Measurements from ENCODE around the gene SLC45A3.

The SLC45A3 gene

GRCh38 chr1:205692423-205692822, 12.1 kb upstream of the SLC45A3 start:
- H2AFZ ChIP-seq (ENCODE audit: low read depth, low read length) = no peak overlapping the region
- no peak overlapping the region for H3K23ac ChIP-seq (ENCODE audit: low read length in 2 of 2)
- no peaks in the 10 kb centered on the region for H3K9me3 ChIP-seq (ENCODE audit: control insufficient read depth, low read length)
- H2BK5ac ChIP-seq (ENCODE audit: low read depth, low read length, poor library complexity, severe bottlenecking) = no peak overlapping the region
- no peak overlapping the region for H3K27ac ChIP-seq (ENCODE audit: low read length, poor library complexity, severe bottlenecking)
- H3K79me1 ChIP-seq (replicated peaks; ENCODE audit: low read length, poor library complexity, severe bottlenecking) = no peaks in the 10 kb centered on the region
- no peak overlapping the region for H2BK15ac ChIP-seq (ENCODE audit: low read depth, poor library complexity, severe bottlenecking)
- no peak overlapping the region for H4K8ac ChIP-seq (ENCODE audit: low read length)
- H3K18ac ChIP-seq (ENCODE audit: low read depth in 1 of 2, low read length in 2 of 2) = no peak overlapping the region
- peaks cover 4 to 18% of the 10 kb centered on the region in 2 experiments for H3K27me3 ChIP-seq (ENCODE audit: control insufficient read depth in 1 of 2, insufficient read depth in 1 of 2, low read length in 2 of 2)
- no peak overlapping the region for H4K91ac ChIP-seq (ENCODE audit: low read length)
- peaks cover 9% of the 10 kb centered on the region for H3K4me1 ChIP-seq (ENCODE audit: control insufficient read depth, insufficient read depth, low read depth, low read length)
- H3K36me3 ChIP-seq (ENCODE audit: control insufficient read depth in 1 of 2, insufficient read depth in 2 of 2, low read depth in 1 of 2, low read length in 2 of 2) = no peaks in the 10 kb centered on the region
- no peak overlapping the region for H3K14ac ChIP-seq (ENCODE audit: low read length in 2 of 2)
- no peak for DNase-seq
- H3K4me2 ChIP-seq (ENCODE audit: low read length, poor library complexity, severe bottlenecking) = no peak overlapping the region
- H2AK5ac ChIP-seq (ENCODE audit: low read length, severe bottlenecking) = no peak overlapping the region
- WGBS = 99% methylated on average over 6 of the region's 6 CpGs
- no peak overlapping the region for H2BK12ac ChIP-seq (ENCODE audit: low read length in 2 of 2)
- no peak overlapping the region for H3K9ac ChIP-seq (ENCODE audit: low read length)
- no peak overlapping the region for H3K4me3 ChIP-seq (ENCODE audit: insufficient read depth in 1 of 2, low read depth in 1 of 2, low read length in 2 of 2)
- H3K4ac ChIP-seq (ENCODE audit: low read depth in 1 of 2, low read length in 2 of 2) = no peak overlapping the region
- H2BK120ac ChIP-seq (ENCODE audit: low read depth, low read length) = no peak overlapping the region

GRCh38 chr1:205690122-205690756, 9.9 kb upstream of the SLC45A3 start:
- Histone ChIP-seq H2AK5ac (ENCODE audit: low read length, severe bottlenecking) (no peak overlapping the region), H2BK12ac (ENCODE audit: low read length in 2 of 2) (no peak overlapping the region), H2BK15ac (ENCODE audit: low read depth, poor library complexity, severe bottlenecking) (peak overlapping the region; percentile 12), H3K27me3 (ENCODE audit: control insufficient read depth in 1 of 2, insufficient read depth in 1 of 2, low read length in 2 of 2) (peaks cover 4 to 18% of the 10 kb centered on the region in 2 experiments), H4K91ac (ENCODE audit: low read length) (no peak overlapping the region), H3K4me1 (ENCODE audit: control insufficient read depth, insufficient read depth, low read depth, low read length) (peaks cover 9% of the 10 kb centered on the region), H3K9me3 (ENCODE audit: control insufficient read depth, low read length) (no peaks in the 10 kb centered on the region), H3K27ac (ENCODE audit: low read length, poor library complexity, severe bottlenecking) (no peak overlapping the region), H3K36me3 (ENCODE audit: control insufficient read depth in 1 of 2, insufficient read depth in 2 of 2, low read depth in 1 of 2, low read length in 2 of 2) (no peaks in the 10 kb centered on the region), H3K4me3 (ENCODE audit: insufficient read depth in 1 of 2, low read depth in 1 of 2, low read length in 2 of 2) (no peak overlapping the region), H3K14ac (ENCODE audit: low read length in 2 of 2) (no peak overlapping the region), H2BK120ac (ENCODE audit: low read depth, low read length) (no peak overlapping the region), H2AFZ (ENCODE audit: low read depth, low read length) (no peak overlapping the region), H3K4me2 (ENCODE audit: low read length, poor library complexity, severe bottlenecking) (no peak overlapping the region), H3K4ac (ENCODE audit: low read depth in 1 of 2, low read length in 2 of 2) (no peak overlapping the region), H3K9ac (ENCODE audit: low read length) (no peak overlapping the region), H3K23ac (ENCODE audit: low read length in 2 of 2) (no peak overlapping the region), H3K79me1 (replicated peaks; ENCODE audit: low read length, poor library complexity, severe bottlenecking) (no peaks in the 10 kb centered on the region), H2BK5ac (ENCODE audit: low read depth, low read length, poor library complexity, severe bottlenecking) (no peak overlapping the region), H3K18ac (ENCODE audit: low read depth in 1 of 2, low read length in 2 of 2) (no peak overlapping the region), H4K8ac (ENCODE audit: low read length) (no peak overlapping the region)
- 89% methylated on average over 8 of the region's 8 CpGs for WGBS
- DNase-seq = no peak

- Histone ChIP-seq H3K4me1 (ENCODE audit: control insufficient read depth, insufficient read depth, low read depth, low read length) (peaks cover 9% of the 10 kb centered on the region), H3K27me3 (ENCODE audit: control insufficient read depth in 1 of 2, insufficient read depth in 1 of 2, low read length in 2 of 2) (peaks cover 4 to 18% of the 10 kb centered on the region in 2 experiments), H2BK120ac (ENCODE audit: low read depth, low read length) (no peak overlapping the region), H2BK5ac (ENCODE audit: low read depth, low read length, poor library complexity, severe bottlenecking) (no peak overlapping the region), H4K91ac (ENCODE audit: low read length) (no peak overlapping the region), H3K18ac (ENCODE audit: low read depth in 1 of 2, low read length in 2 of 2) (no peak overlapping the region), H2BK12ac (ENCODE audit: low read length in 2 of 2) (no peak overlapping the region), H3K27ac (ENCODE audit: low read length, poor library complexity, severe bottlenecking) (no peak overlapping the region), H3K14ac (ENCODE audit: low read length in 2 of 2) (no peak overlapping the region), H3K36me3 (ENCODE audit: control insufficient read depth in 1 of 2, insufficient read depth in 2 of 2, low read depth in 1 of 2, low read length in 2 of 2) (no peaks in the 10 kb centered on the region), H2AK5ac (ENCODE audit: low read length, severe bottlenecking) (no peak overlapping the region), H3K4ac (ENCODE audit: low read depth in 1 of 2, low read length in 2 of 2) (no peak overlapping the region), H3K9me3 (ENCODE audit: control insufficient read depth, low read length) (no peaks in the 10 kb centered on the region), H3K4me3 (ENCODE audit: insufficient read depth in 1 of 2, low read depth in 1 of 2, low read length in 2 of 2) (no peak overlapping the region), H2BK15ac (ENCODE audit: low read depth, poor library complexity, severe bottlenecking) (no peak overlapping the region), H3K4me2 (ENCODE audit: low read length, poor library complexity, severe bottlenecking) (no peak overlapping the region), H3K23ac (ENCODE audit: low read length in 2 of 2) (no peak overlapping the region), H2AFZ (ENCODE audit: low read depth, low read length) (no peak overlapping the region), H3K9ac (ENCODE audit: low read length) (no peak overlapping the region), H3K79me1 (replicated peaks; ENCODE audit: low read length, poor library complexity, severe bottlenecking) (no peaks in the 10 kb centered on the region), H4K8ac (ENCODE audit: low read length) (no peak overlapping the region)
- WGBS = 96% methylated on average over 5 of the region's 5 CpGs
- no peak for DNase-seq
Measured at GRCh38 chr1:205689479-205689878, 9.2 kb upstream of the SLC45A3 start.

DNA sequence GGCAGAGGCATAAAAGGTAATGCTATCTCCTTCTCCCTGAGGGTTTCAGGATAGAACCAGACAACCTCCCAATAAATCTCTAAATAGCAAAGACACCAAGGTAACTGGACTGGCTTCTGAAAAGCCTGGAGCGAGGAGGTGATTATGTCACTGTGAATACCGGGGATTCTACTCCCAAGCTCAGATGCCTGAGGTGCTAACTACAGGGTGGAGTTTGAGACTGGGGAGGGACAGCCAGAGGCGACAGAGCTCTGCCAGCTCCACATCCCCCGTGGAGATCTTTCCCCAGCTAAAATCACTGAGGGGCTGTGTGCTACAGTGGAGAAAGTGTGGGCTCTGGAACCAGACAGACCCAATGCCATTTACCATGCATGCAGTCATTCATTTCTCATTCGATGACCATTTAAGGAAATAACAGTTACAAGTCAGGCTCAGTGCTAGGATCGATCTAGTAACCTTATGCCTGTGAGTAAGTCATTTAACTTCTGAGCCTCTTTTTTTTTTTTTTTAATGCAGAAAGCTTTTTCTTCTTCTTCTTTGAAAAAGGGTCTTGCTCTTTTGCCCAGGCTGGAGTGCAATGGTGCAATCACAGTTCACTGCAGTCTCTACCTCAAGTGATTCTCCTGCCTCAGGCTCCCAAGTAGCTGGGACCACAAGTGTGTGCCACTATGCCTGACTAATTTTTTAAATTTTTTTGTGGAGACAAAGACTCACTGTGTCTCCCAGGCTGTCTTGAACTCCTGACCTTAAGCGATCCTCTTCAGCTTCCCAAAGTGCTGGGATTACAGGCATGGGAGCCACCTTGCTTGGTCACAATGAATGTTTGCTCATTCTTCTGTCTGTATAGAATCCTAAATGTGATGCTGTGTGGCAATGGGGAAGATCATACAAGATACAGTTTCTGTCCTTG, 8.1 kb upstream of the SLC45A3 start:
- no peak overlapping the region for H2BK15ac ChIP-seq (ENCODE audit: low read depth, poor library complexity, severe bottlenecking)
- H2AK5ac ChIP-seq (ENCODE audit: low read length, severe bottlenecking) = no peak overlapping the region
- no peak overlapping the region for H3K4ac ChIP-seq (ENCODE audit: low read depth in 1 of 2, low read length in 2 of 2)
- H2BK120ac ChIP-seq (ENCODE audit: low read depth, low read length) = no peak overlapping the region
- H3K23ac ChIP-seq (ENCODE audit: low read length in 2 of 2) = no peak overlapping the region
- H3K18ac ChIP-seq (ENCODE audit: low read depth in 1 of 2, low read length in 2 of 2) = no peak overlapping the region
- no peak for DNase-seq
- no peak overlapping the region for H2BK5ac ChIP-seq (ENCODE audit: low read depth, low read length, poor library complexity, severe bottlenecking)
- no peaks in the 10 kb centered on the region for H3K79me1 ChIP-seq (replicated peaks; ENCODE audit: low read length, poor library complexity, severe bottlenecking)
- no peak overlapping the region for H4K91ac ChIP-seq (ENCODE audit: low read length)
- WGBS = 56% methylated on average over 7 of the region's 7 CpGs
- H3K27me3 ChIP-seq (ENCODE audit: control insufficient read depth in 1 of 2, insufficient read depth in 1 of 2, low read length in 2 of 2) = peaks cover 4 to 18% of the 10 kb centered on the region in 2 experiments
- no peak overlapping the region for H3K14ac ChIP-seq (ENCODE audit: low read length in 2 of 2)
- no peak overlapping the region for H3K4me2 ChIP-seq (ENCODE audit: low read length, poor library complexity, severe bottlenecking)
- H2BK12ac ChIP-seq (ENCODE audit: low read length in 2 of 2) = no peak overlapping the region
- H3K9me3 ChIP-seq (ENCODE audit: control insufficient read depth, low read length) = no peaks in the 10 kb centered on the region
- peaks cover 4% of the 10 kb centered on the region for H3K4me1 ChIP-seq (ENCODE audit: control insufficient read depth, insufficient read depth, low read depth, low read length)
- no peaks in the 10 kb centered on the region for H3K36me3 ChIP-seq (ENCODE audit: control insufficient read depth in 1 of 2, insufficient read depth in 2 of 2, low read depth in 1 of 2, low read length in 2 of 2)
- no peak overlapping the region for H2AFZ ChIP-seq (ENCODE audit: low read depth, low read length)
- H3K4me3 ChIP-seq (ENCODE audit: insufficient read depth in 1 of 2, low read depth in 1 of 2, low read length in 2 of 2) = no peak overlapping the region
- H4K8ac ChIP-seq (ENCODE audit: low read length) = no peak overlapping the region
- H3K27ac ChIP-seq (ENCODE audit: low read length, poor library complexity, severe bottlenecking) = no peak overlapping the region
- no peak overlapping the region for H3K9ac ChIP-seq (ENCODE audit: low read length)
